Effector memory CD4-positive, alpha-beta T cell (primary cell): ENCODE data around the gene RNASE2.
"Not testable (repeated sequence)": the region's sequence is repeated elsewhere in the genome, so short reads cannot be mapped to it uniquely, and the experiment has no call there.

Experiments
- DNase-seq, 3 donors: peaks; one replicate each; pipeline ENCODE4 v3.0.0-alpha.2; 2020
- H3K27ac ChIP-seq: 2 replicates; pipeline ENCODE4 v1.7.0; 2013; ENCODE audit warnings: mild to moderate bottlenecking, low read length, moderate library complexity; ENCODE audit not compliant: insufficient read depth, poor library complexity, severe bottlenecking
- H3K27me3 ChIP-seq: replicated peaks from 2 replicates; pipeline ENCODE4 v1.7.0; 2013; ENCODE audit warnings: mild to moderate bottlenecking, low read length; ENCODE audit not compliant: insufficient read depth, control insufficient read depth, poor library complexity, severe bottlenecking
- H3K36me3 ChIP-seq: 2 replicates; pipeline ENCODE4 v1.7.0; 2013; ENCODE audit warnings: mild to moderate bottlenecking, low read length, moderate library complexity; ENCODE audit not compliant: control insufficient read depth, insufficient read depth
- H3K4me1 ChIP-seq: 2 replicates; pipeline ENCODE4 v1.7.0; 2013; ENCODE audit warnings: low read length, mild to moderate bottlenecking; ENCODE audit not compliant: control insufficient read depth, insufficient read depth, poor library complexity, severe bottlenecking
- H3K4me3 ChIP-seq: 2 replicates; pipeline ENCODE4 v1.7.0; 2013; ENCODE audit warnings: low read length, low read depth, mild to moderate bottlenecking; ENCODE audit not compliant: insufficient read depth, poor library complexity, severe bottlenecking
- H3K9me3 ChIP-seq: 2 replicates; pipeline ENCODE4 v1.7.0; 2013; ENCODE audit warnings: mild to moderate bottlenecking, low read length, moderate library complexity; ENCODE audit not compliant: control insufficient read depth

RNASE2 gene

GRCh38 chr14:20946707-20947106 lies 8.6 kb upstream of the RNASE2 start:
- not testable (repeated sequence) for H3K4me1 ChIP-seq, H3K9me3 ChIP-seq, H3K27me3 ChIP-seq, H3K36me3 ChIP-seq, DNase-seq, H3K27ac ChIP-seq, H3K4me3 ChIP-seq

- H3K27ac ChIP-seq, H3K9me3 ChIP-seq, H3K27me3 ChIP-seq, H3K4me3 ChIP-seq, DNase-seq, H3K36me3 ChIP-seq, H3K4me1 ChIP-seq: not testable (repeated sequence)
These were observed 219 bp downstream of the RNASE2 start for GRCh38 chr14:20955538-20955873.

GRCh38 chr14:20956376-20956976 lies 1.2 kb downstream of the RNASE2 start:
- H3K9me3 ChIP-seq = no peaks in the 10 kb centered on the region
- no peak for DNase-seq
- H3K4me3 ChIP-seq = no peak overlapping the region
- no peaks in the 10 kb centered on the region for H3K27me3 ChIP-seq
- peaks cover 4% of the 10 kb centered on the region for H3K4me1 ChIP-seq
- no peaks in the 10 kb centered on the region for H3K36me3 ChIP-seq
- H3K27ac ChIP-seq = no peak overlapping the region

GRCh38 chr14:20958946-20959345 lies 3.7 kb downstream of the RNASE2 start:
- H3K4me1 ChIP-seq, H3K27me3 ChIP-seq, H3K9me3 ChIP-seq, H3K4me3 ChIP-seq, H3K36me3 ChIP-seq, DNase-seq, H3K27ac ChIP-seq: not testable (repeated sequence)

GRCh38 chr14:20969336-20969735 lies 14.0 kb downstream of the RNASE2 start:
- DNase-seq = no peak
- H3K27ac ChIP-seq = no peak overlapping the region
- H3K27me3 ChIP-seq = peaks cover 5% of the 10 kb centered on the region
- peaks cover 3% of the 10 kb centered on the region for H3K4me1 ChIP-seq
- no peaks in the 10 kb centered on the region for H3K36me3 ChIP-seq
- H3K9me3 ChIP-seq = no peaks in the 10 kb centered on the region
- no peak overlapping the region for H3K4me3 ChIP-seq

GRCh38 chr14:20970647-20970982 lies 15.3 kb downstream of the RNASE2 start:
- Histone ChIP-seq H3K9me3 (no peaks in the 10 kb centered on the region), H3K27me3 (peaks cover 5% of the 10 kb centered on the region), H3K36me3 (no peaks in the 10 kb centered on the region), H3K27ac (no peak overlapping the region), H3K4me3 (peak overlapping the region; percentile 61), H3K4me1 (peaks cover 3% of the 10 kb centered on the region)
- DNase-seq = no peak

- Histone ChIP-seq H3K4me1 (peaks cover 3% of the 10 kb centered on the region), H3K27me3 (peaks cover 5% of the 10 kb centered on the region), H3K36me3 (no peaks in the 10 kb centered on the region), H3K27ac (no peak overlapping the region), H3K9me3 (no peaks in the 10 kb centered on the region), H3K4me3 (peak overlapping the region; percentile 61)
- DNase-seq = peak; percentile 54 to 65 (median 60)
These were observed 15.9 kb downstream of the RNASE2 start for GRCh38 chr14:20970983-20971704.

GRCh38 chr14:20971705-20972021 lies 16.4 kb downstream of the RNASE2 start:
- no peaks in the 10 kb centered on the region for H3K36me3 ChIP-seq
- H3K4me3 ChIP-seq = peak overlapping the region; percentile 61
- peaks cover 5% of the 10 kb centered on the region for H3K27me3 ChIP-seq
- H3K4me1 ChIP-seq = peaks cover 3% of the 10 kb centered on the region
- H3K9me3 ChIP-seq = no peaks in the 10 kb centered on the region
- DNase-seq = no peak
- H3K27ac ChIP-seq = no peak overlapping the region

- H3K4me3 ChIP-seq = no peak overlapping the region
- peaks cover 3% of the 10 kb centered on the region for H3K4me1 ChIP-seq
- no peak for DNase-seq
- no peaks in the 10 kb centered on the region for H3K27me3 ChIP-seq
- no peaks in the 10 kb centered on the region for H3K9me3 ChIP-seq
- H3K27ac ChIP-seq = no peak overlapping the region
- no peaks in the 10 kb centered on the region for H3K36me3 ChIP-seq
These were observed 18.2 kb downstream of the RNASE2 start for GRCh38 chr14:20973501-20973900.

- Histone ChIP-seq H3K4me1 (no peaks in the 10 kb centered on the region), H3K27ac (no peak overlapping the region), H3K9me3 (no peaks in the 10 kb centered on the region), H3K27me3 (no peaks in the 10 kb centered on the region), H3K36me3 (no peaks in the 10 kb centered on the region), H3K4me3 (no peak overlapping the region)
- DNase-seq = no peak
These were observed 21.0 kb downstream of the RNASE2 start for GRCh38 chr14:20976291-20976690.
